Measurements from ENCODE around the gene MAML1. TPM values are rescaled to one million over a fixed set of nuclear protein-coding genes. Genes with fewer than 3 reads are reported as not detected.
A peak's percentile ranks its signal among the peaks of the same experiment; 100 is the strongest.
"Not testable (repeated sequence)": the region's sequence is repeated elsewhere in the genome, so short reads cannot be mapped to it uniquely, and the experiment has no call there.

The MAML1 gene
- total RNA-seq, 6 experiments from 2014 or later, result 6.2 to 8.8 (median 8.0) TPM

GRCh38 chr5:179734536-179735164, 2.0 kb downstream of the MAML1 start:
- DNase-seq (peak in 1 of 3 donors; percentile 35), ATAC-seq (no peak)
- no peaks in the 10 kb centered on the region for H3K9me3 ChIP-seq
- TF ChIP-seq POLR2A (IDR thresholded peaks at IDR 0.05), result no peak
- TF ChIP-seq CTCF (IDR thresholded peaks at IDR 0.05), result no peak
- H3K4me1 ChIP-seq, result peaks cover 0 to 39% (median 0%) of the 10 kb centered on the region in 4 donors
- H3K27me3 ChIP-seq, result no peaks in the 10 kb centered on the region
- intact Hi-C loops (cut with DNase I), result no loop called here
- H3K36me3 ChIP-seq, result peaks cover 0 to 12% (median 4%) of the 10 kb centered on the region in 4 donors
- 81% methylated on average over 12 of the region's 12 CpGs for WGBS (ENCODE audit: insufficient coverage, low coverage, low lambda C conversion rate, missing lambda C conversion rate)
- peak overlapping the region in 1 of 3 donors; percentile 85 for H3K4me3 ChIP-seq
- peak overlapping the region in 1 of 3 donors; percentile 12 for H3K27ac ChIP-seq

GRCh38 chr5:179738742-179739141, 6.1 kb downstream of the MAML1 start:
- no peaks in the 10 kb centered on the region for H3K9me3 ChIP-seq
- 83% methylated on average over 4 of the region's 4 CpGs for WGBS (ENCODE audit: insufficient coverage, low coverage, low lambda C conversion rate, missing lambda C conversion rate)

GRCh38 chr5:179744106-179744505, 11.5 kb downstream of the MAML1 start:
- H3K27me3 ChIP-seq; H3K9me3 ChIP-seq; ATAC-seq; intact Hi-C loops (cut with DNase I); H3K27ac ChIP-seq; H3K36me3 ChIP-seq; H3K4me3 ChIP-seq; DNase-seq; H3K4me1 ChIP-seq: not testable (repeated sequence)
- WGBS (ENCODE audit: insufficient coverage, low coverage, low lambda C conversion rate, missing lambda C conversion rate), result 96% methylated on average over 7 of the region's 7 CpGs

More at GRCh38 chr5:179738742-179739141, 6.1 kb downstream of the MAML1 start:
- ATAC-seq (no peak), DNase-seq (no peak)
- Histone ChIP-seq H3K36me3 (no peaks in the 10 kb centered on the region), H3K27me3 (no peaks in the 10 kb centered on the region), H3K4me3 (no peak overlapping the region), H3K27ac (no peak overlapping the region), H3K4me1 (peaks cover 0 to 24% (median 0%) of the 10 kb centered on the region in 4 donors)
- TF ChIP-seq POLR2A (IDR thresholded peaks at IDR 0.05) (no peak), CTCF (IDR thresholded peaks at IDR 0.05) (no peak)
- intact Hi-C loops (cut with DNase I), result no loop called here

- intact Hi-C loops (cut with DNase I), result no loop called here
- 100% methylated on average over 2 of the region's 2 CpGs for WGBS (ENCODE audit: insufficient coverage, low coverage, low lambda C conversion rate, missing lambda C conversion rate)
- Histone ChIP-seq H3K27ac (no peak overlapping the region), H3K36me3 (no peaks in the 10 kb centered on the region), H3K4me3 (no peak overlapping the region), H3K27me3 (no peaks in the 10 kb centered on the region), H3K9me3 (no peaks in the 10 kb centered on the region), H3K4me1 (no peaks in the 10 kb centered on the region)
- ATAC-seq (no peak), DNase-seq (no peak)
- TF ChIP-seq CTCF (IDR thresholded peaks at IDR 0.05) (no peak), POLR2A (IDR thresholded peaks at IDR 0.05) (no peak)
These were observed 14.2 kb downstream of the MAML1 start for GRCh38 chr5:179746872-179747271.

GRCh38 chr5:179747811-179748210, 15.2 kb downstream of the MAML1 start:
- 44% methylated on average over 2 of the region's 3 CpGs for WGBS (ENCODE audit: insufficient coverage, low coverage, low lambda C conversion rate, missing lambda C conversion rate)
- no peak for TF ChIP-seq POLR2A (IDR thresholded peaks at IDR 0.05)
- TF ChIP-seq CTCF (IDR thresholded peaks at IDR 0.05), result no peak
- DNase-seq (no peak), ATAC-seq (peak in 1 of 4 donors; percentile 59)
- Histone ChIP-seq H3K27ac (no peak overlapping the region), H3K4me1 (no peaks in the 10 kb centered on the region), H3K36me3 (no peaks in the 10 kb centered on the region), H3K27me3 (no peaks in the 10 kb centered on the region), H3K4me3 (no peak overlapping the region), H3K9me3 (no peaks in the 10 kb centered on the region)
- intact Hi-C loops (cut with DNase I), result no loop called here

Data from right lobe of liver (tissue), 6 donors.